Activated CD8-positive, alpha-beta T cell treated with anti-CD3 and anti-CD28 coated beads, Interleukin-2, amount 10 ng/mL, durations not matched to agents 7 days and 5 days (primary cell): ENCODE data around the gene AKR1B1. TPM values are rescaled to one million over a fixed set of nuclear protein-coding genes. Genes with fewer than 3 reads are reported as not detected.
A peak's percentile ranks its signal among the peaks of the same experiment; 100 is the strongest.

Experiments used
- ATAC-seq: fragments of 150-1000 bp; cut with Tn5 transposase; one replicate; pipeline ENCODE4 v1.10.0; 2021; ENCODE audit warnings: moderate library complexity
- CTCF ChIA-PET: fragments of 350-600 bp; sonication (Branson Sonifier 250); formaldehyde crosslinking; loops from one replicate; lab custom pipeline; 2021; ENCODE audit warnings: antibody characterized with exemption; lab: Charles Lee
- POLR2A ChIA-PET: fragments of 350-600 bp; sonication (Branson Sonifier 250); formaldehyde crosslinking; loops from one replicate; lab custom pipeline; 2021; ENCODE audit warnings: antibody characterized with exemption; lab: Charles Lee
- DNase-seq: peaks from one replicate; pipeline ENCODE4 v3.0.0-alpha.2; 2020
- H3K27ac Mint-ChIP-seq: one replicate; pipeline ENCODE4 v1.8.0; 2021; ENCODE audit warnings: mild to moderate bottlenecking, mixed read lengths
- H3K27me3 Mint-ChIP-seq: one replicate; pipeline ENCODE4 v1.8.0; 2021; ENCODE audit warnings: low read depth, mixed read lengths
- H3K36me3 Mint-ChIP-seq: one replicate; pipeline ENCODE4 v1.8.0; 2021; ENCODE audit warnings: low read depth, mixed read lengths
- H3K4me1 Mint-ChIP-seq: one replicate; pipeline ENCODE4 v1.8.0; 2021; ENCODE audit warnings: low read depth, mixed read lengths
- H3K4me3 Mint-ChIP-seq: one replicate; pipeline ENCODE4 v1.8.0; 2021; ENCODE audit warnings: mild to moderate bottlenecking, mixed read lengths
- H3K9me3 Mint-ChIP-seq: one replicate; pipeline ENCODE4 v1.8.0; 2022; ENCODE audit warnings: mixed read lengths; ENCODE audit not compliant: insufficient read depth
- total RNA-seq, 2 experiments: library from RNA; stranded (reverse); gene quantifications; one replicate each; pipeline ENCODE4 v1.2.3, GENCODE V29; 2021

The AKR1B1 gene
- total RNA-seq, 2 experiments from 2014 or later = 99.8 to 101 TPM

DNA sequence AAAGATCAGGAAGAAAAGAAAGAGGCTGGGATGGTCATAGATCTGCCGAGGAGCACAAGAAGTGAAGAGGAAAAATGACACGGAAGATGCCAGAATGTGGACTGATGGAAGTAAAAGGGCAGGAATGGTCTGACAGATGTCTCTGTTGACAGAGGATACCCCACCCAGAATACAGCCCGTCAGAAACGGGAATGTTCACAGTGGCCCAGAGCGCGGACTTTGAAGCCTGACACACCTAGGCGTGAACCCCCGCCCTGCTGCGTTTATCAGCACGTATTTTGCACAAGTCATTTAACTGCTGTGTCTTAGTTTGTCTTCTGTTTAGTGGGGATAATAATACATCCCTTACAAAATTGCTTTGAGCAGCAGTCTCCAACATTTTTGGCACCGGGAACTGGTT lies 27.1 kb downstream of the AKR1B1 start:
- peaks cover 3% of the 10 kb centered on the region for H3K27me3 Mint-ChIP-seq
- peaks cover 18% of the 10 kb centered on the region for H3K4me1 Mint-ChIP-seq
- H3K36me3 Mint-ChIP-seq = no peaks in the 10 kb centered on the region
- no peaks in the 10 kb centered on the region for H3K9me3 Mint-ChIP-seq
- peak overlapping the region; percentile 73 for H3K4me3 Mint-ChIP-seq
- no peak for DNase-seq
- ATAC-seq = no peak
- no peak overlapping the region for H3K27ac Mint-ChIP-seq
- CTCF ChIA-PET = interaction anchor here (0.7 to 6.0 kb wide), 37 partner anchors 9 to 554 kb away, joined by 3 to 99 read pairs (median 6); partner anchors contain the start of genes AGBL3, AKR1B1 and AKR1B15
- POLR2A ChIA-PET = no interaction called here

DNA sequence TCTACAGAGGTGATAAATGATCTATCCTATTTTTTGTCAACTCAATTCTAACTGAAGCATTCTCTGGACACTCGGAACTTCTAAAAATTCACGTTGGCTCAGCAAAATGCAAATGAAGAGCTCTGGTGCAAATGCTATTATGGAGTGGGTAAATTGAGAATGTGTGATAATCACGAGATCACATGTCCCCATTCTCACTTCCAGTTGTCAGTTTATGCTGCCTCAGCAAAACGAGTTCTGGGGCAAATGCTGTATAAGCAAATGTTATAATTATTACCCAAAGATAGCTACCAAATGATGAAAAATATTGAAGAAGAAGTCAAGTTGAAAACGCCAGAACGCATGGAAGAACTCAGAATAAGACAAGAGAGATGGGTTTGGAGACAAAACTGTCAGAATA lies 29.4 kb downstream of the AKR1B1 start:
- DNase-seq = no peak
- Mint-ChIP-seq H3K4me3 (no peak overlapping the region), H3K27me3 (no peaks in the 10 kb centered on the region), H3K9me3 (no peaks in the 10 kb centered on the region), H3K27ac (no peak overlapping the region), H3K36me3 (no peaks in the 10 kb centered on the region), H3K4me1 (peaks cover 18% of the 10 kb centered on the region)
- ATAC-seq = no peak
- CTCF ChIA-PET = interaction anchor here (1.0 to 6.0 kb wide), 3 partner anchors 29 to 118 kb away, joined by 3 to 99 read pairs (median 8); partner anchors contain the start of gene AKR1B1
- POLR2A ChIA-PET = interaction anchor here (0.7 kb wide), 1 partner anchor 18 kb away, joined by 3 read pairs; no protein-coding TSS in a partner anchor

DNA sequence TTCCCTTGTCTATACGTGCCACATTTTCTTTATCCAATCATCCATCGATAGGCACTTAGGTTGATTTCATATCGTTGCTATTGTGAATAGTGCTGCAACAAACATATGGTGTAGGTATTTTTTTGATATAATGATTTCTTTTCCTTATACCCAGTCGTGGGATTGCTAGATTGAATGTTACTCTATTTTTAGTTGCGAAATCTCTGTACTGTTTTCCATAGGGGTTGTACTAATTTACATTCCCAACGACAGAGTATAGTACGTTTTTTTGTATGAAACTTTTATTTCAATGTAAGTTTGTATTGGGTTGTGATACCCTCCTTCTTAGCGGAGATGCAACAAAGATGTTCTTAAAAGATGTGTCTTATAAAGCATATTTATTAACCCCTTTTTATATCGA lies 30.0 kb downstream of the AKR1B1 start:
- ChIA-PET CTCF (interaction anchor here (1.9 to 6.0 kb wide), 2 partner anchors 83 to 119 kb away, joined by 8 to 99 read pairs; no protein-coding TSS in a partner anchor), POLR2A (no interaction called here)
- ATAC-seq (no peak), DNase-seq (no peak)
- Mint-ChIP-seq H3K36me3 (no peaks in the 10 kb centered on the region), H3K27ac (no peak overlapping the region), H3K4me1 (peaks cover 18% of the 10 kb centered on the region), H3K9me3 (no peaks in the 10 kb centered on the region), H3K27me3 (no peaks in the 10 kb centered on the region), H3K4me3 (no peak overlapping the region)

DNA sequence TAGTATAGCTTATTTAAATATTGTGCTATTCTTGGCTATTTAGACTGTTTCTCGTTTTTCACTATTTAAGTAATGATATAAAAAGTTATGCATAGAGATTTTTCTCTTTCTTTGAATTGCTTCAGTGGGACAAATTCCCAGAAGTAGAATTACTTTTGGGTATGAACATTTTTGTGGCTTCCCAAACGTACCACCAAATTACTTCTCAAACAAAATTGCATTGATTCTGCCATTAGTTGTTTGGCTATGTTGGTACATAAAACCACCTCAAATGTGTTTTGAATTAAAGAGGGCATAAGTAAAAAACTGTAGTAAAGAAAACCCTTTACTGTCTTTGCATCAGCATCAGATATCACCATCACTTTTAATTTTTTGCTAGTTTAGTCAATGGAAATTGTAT lies 31.0 kb downstream of the AKR1B1 start:
- Mint-ChIP-seq H3K27ac (no peak overlapping the region), H3K27me3 (no peaks in the 10 kb centered on the region), H3K4me1 (peaks cover 13% of the 10 kb centered on the region), H3K4me3 (no peak overlapping the region), H3K9me3 (no peaks in the 10 kb centered on the region), H3K36me3 (no peaks in the 10 kb centered on the region)
- DNase-seq (no peak), ATAC-seq (no peak)
- ChIA-PET CTCF (no interaction called here), POLR2A (no interaction called here)

DNA sequence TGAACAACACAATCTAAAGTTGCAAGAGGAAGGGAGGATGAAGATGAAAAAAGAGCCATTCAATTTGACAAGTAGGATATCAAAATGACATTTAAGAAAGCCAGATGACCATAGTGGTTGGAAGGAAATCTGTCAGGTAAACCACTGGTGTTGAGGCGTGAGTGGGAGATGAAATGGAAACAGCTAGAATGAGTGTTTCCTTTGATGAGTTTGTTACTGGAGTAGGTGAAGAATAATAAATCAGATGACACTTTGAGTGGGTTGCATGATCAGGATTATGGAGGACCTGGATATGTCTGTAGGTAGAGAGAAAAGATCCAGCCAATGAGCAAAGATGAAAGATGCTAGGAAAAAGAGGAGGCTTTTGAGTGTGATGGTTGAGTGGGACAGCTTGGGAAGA lies 33.1 kb downstream of the AKR1B1 start:
- ChIA-PET POLR2A (no interaction called here), CTCF (no interaction called here)
- H3K36me3 Mint-ChIP-seq = no peaks in the 10 kb centered on the region
- no peak for DNase-seq
- H3K27me3 Mint-ChIP-seq = no peaks in the 10 kb centered on the region
- H3K4me3 Mint-ChIP-seq = no peak overlapping the region
- ATAC-seq = no peak
- H3K4me1 Mint-ChIP-seq = no peaks in the 10 kb centered on the region
- no peaks in the 10 kb centered on the region for H3K9me3 Mint-ChIP-seq
- H3K27ac Mint-ChIP-seq = no peak overlapping the region

DNA sequence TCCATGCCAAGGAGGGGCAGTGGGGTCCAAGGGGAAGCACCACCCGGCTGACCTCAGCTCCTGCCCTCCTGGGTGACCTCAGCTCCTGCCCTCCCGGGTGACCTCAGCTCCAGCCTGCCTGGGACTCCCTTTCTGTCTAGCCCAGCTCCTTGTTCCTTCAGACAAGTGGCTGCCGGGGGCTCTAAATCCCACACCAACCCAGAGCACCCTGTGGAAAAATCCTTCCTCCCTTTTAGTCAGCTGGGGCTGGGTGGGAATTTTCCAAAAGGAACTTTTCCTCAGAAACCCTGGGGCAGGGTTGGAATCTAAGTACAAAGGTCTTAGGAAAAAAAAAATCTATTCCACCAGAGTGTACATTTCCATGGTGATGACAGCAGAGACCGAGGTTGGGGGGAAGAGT lies 36.3 kb downstream of the AKR1B1 start:
- ChIA-PET POLR2A (no interaction called here), CTCF (interaction anchor here (1.9 kb wide), 1 partner anchor 10 kb away, joined by 8 read pairs; no protein-coding TSS in a partner anchor)
- H3K27ac Mint-ChIP-seq = no peak overlapping the region
- H3K27me3 Mint-ChIP-seq = no peaks in the 10 kb centered on the region
- ATAC-seq (no peak), DNase-seq (no peak)
- no peak overlapping the region for H3K4me3 Mint-ChIP-seq
- no peaks in the 10 kb centered on the region for H3K4me1 Mint-ChIP-seq
- no peaks in the 10 kb centered on the region for H3K9me3 Mint-ChIP-seq
- H3K36me3 Mint-ChIP-seq = no peaks in the 10 kb centered on the region

DNA sequence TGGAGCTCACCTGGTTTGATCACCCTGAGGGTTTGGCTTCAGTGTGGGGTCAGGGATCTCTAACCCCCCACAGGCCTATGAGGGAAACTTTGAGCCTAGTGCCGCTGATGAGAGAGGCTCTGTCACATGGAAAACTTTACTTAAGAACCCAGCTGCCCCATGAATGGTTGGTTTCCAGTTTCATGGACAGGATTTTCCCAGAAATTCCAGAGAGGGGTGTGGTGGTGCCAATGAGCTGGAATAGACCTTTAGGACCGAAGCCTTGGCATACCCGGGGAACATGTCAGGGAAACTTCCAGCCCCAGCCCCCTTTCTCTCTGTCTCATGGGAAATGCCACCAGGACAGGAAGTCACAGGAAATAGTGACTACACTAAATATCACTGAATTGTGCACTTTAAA lies 36.9 kb downstream of the AKR1B1 start:
- ATAC-seq (no peak), DNase-seq (no peak)
- Mint-ChIP-seq H3K27me3 (no peaks in the 10 kb centered on the region), H3K4me1 (no peaks in the 10 kb centered on the region), H3K36me3 (no peaks in the 10 kb centered on the region), H3K27ac (no peak overlapping the region), H3K9me3 (no peaks in the 10 kb centered on the region), H3K4me3 (no peak overlapping the region)
- POLR2A ChIA-PET = no interaction called here
- CTCF ChIA-PET = interaction anchor here (1.9 kb wide), 1 partner anchor 11 kb away, joined by 8 read pairs; no protein-coding TSS in a partner anchor

DNA sequence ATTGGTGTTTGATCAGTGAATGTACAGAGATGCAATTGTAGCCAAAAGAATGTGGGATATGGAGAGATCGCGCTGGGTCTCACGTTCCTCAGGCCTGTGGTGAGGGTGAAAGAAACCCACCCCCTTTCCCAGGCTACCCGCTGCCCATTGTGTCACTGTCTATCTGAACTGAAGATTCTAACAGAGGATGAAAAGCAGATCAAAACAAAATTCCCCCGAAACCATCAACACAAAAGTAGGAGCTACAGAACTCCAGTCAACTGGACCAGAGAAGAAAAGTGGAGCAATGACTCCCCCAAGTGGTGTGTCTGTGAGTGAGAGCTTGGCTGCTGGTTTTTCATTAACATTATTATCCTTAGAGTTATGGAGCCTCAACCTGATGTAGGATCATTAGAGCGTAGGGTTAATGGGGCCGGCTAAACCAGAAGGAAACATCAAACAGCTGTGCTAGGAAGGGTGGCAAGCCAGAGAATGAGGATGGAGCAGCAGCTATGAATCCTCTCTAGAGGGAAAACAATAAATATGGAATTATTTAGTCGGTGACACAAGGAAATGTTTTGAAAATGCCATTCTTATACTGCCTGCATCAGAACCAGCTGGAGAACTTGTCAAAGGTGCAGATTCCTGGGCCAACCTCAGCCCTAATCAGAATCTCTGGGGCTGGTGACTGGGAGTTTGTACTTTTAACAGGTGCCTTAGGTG lies 38.3 kb downstream of the AKR1B1 start:
- CTCF ChIA-PET = interaction anchor here (1.7 kb wide), 1 partner anchor 12 kb away, joined by 6 read pairs; no protein-coding TSS in a partner anchor
- no peak for ATAC-seq
- Mint-ChIP-seq H3K27me3 (no peaks in the 10 kb centered on the region), H3K4me1 (no peaks in the 10 kb centered on the region), H3K4me3 (no peak overlapping the region), H3K9me3 (no peaks in the 10 kb centered on the region), H3K36me3 (no peaks in the 10 kb centered on the region), H3K27ac (no peak overlapping the region)
- DNase-seq = no peak
- POLR2A ChIA-PET = no interaction called here

DNA sequence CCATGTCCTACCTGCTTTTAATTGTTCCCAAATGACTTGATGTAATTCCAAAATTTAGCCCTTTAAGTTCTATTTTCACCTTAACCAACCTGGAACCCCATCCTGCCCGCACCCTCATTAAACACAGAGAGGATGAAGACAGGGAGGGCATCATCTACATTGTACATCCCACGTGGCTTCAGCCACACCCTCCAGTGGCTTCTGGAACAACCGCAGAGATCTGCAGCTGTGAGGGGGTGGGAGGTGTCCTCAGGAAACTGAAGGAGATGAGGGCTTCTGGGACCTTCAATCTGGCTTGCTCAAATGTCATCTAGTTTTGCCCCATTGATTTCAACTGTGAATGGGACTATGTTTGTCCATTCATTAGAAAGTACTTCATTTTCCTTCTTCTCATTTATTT lies 39.0 kb downstream of the AKR1B1 start:
- ATAC-seq (no peak), DNase-seq (no peak)
- H3K27ac Mint-ChIP-seq = no peak overlapping the region
- ChIA-PET CTCF (interaction anchor here (1.7 kb wide), 1 partner anchor 13 kb away, joined by 6 read pairs; no protein-coding TSS in a partner anchor), POLR2A (no interaction called here)
- no peaks in the 10 kb centered on the region for H3K36me3 Mint-ChIP-seq
- H3K4me3 Mint-ChIP-seq = no peak overlapping the region
- no peaks in the 10 kb centered on the region for H3K27me3 Mint-ChIP-seq
- no peaks in the 10 kb centered on the region for H3K9me3 Mint-ChIP-seq
- no peaks in the 10 kb centered on the region for H3K4me1 Mint-ChIP-seq

DNA sequence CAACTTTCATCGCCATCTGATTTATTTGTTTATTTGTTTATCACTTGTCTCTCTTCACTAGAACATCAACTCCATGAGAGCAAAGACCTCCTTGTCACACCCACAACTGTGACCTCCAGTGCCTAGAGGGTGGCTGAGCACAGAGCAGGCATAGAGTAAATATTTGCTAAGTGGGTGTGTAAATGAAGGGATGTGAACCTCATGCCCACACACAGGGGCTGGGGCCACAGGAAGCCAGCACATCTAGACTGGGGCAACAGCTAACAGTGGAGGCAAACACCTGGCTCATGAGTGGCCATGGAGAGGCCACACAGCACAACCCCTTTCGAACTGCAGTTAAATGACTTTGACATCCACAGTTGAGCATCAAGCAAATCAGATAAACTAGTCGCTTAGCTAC lies 39.8 kb downstream of the AKR1B1 start:
- H3K27me3 Mint-ChIP-seq = no peaks in the 10 kb centered on the region
- no peak for DNase-seq

DNA sequence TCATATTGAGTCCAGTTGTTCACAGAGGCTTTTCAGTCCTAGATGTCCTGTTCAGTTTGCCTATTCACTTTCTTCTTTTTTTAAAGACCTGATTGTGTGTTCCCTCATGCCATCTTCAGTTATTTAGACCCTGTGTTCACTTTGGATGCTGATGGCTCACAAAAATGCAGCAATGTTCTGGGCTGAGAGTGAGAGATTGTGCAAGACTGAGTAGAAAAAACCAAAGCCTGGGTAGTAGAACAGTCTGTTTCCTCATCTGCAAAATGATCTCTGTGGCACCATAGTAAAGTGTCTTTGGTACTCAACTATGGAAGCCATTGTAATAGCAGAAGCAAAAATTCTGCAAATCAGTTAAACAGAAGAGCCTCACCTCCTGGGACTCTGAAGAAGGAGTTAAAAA lies 43.2 kb downstream of the AKR1B1 start:
- DNase-seq (no peak), ATAC-seq (no peak)
- H3K9me3 Mint-ChIP-seq = no peaks in the 10 kb centered on the region
- no peaks in the 10 kb centered on the region for H3K27me3 Mint-ChIP-seq
- ChIA-PET CTCF (no interaction called here), POLR2A (no interaction called here)
- H3K27ac Mint-ChIP-seq = no peak overlapping the region
- no peaks in the 10 kb centered on the region for H3K4me1 Mint-ChIP-seq
- no peak overlapping the region for H3K4me3 Mint-ChIP-seq
- no peaks in the 10 kb centered on the region for H3K36me3 Mint-ChIP-seq

More for the DNA sequence above, 39.8 kb downstream of the AKR1B1 start:
- H3K4me1 Mint-ChIP-seq = no peaks in the 10 kb centered on the region
- H3K36me3 Mint-ChIP-seq = no peaks in the 10 kb centered on the region
- no peak overlapping the region for H3K27ac Mint-ChIP-seq
- H3K9me3 Mint-ChIP-seq = no peaks in the 10 kb centered on the region
- no peak for ATAC-seq
- H3K4me3 Mint-ChIP-seq = no peak overlapping the region
- CTCF ChIA-PET = no interaction called here
- POLR2A ChIA-PET = no interaction called here

DNA sequence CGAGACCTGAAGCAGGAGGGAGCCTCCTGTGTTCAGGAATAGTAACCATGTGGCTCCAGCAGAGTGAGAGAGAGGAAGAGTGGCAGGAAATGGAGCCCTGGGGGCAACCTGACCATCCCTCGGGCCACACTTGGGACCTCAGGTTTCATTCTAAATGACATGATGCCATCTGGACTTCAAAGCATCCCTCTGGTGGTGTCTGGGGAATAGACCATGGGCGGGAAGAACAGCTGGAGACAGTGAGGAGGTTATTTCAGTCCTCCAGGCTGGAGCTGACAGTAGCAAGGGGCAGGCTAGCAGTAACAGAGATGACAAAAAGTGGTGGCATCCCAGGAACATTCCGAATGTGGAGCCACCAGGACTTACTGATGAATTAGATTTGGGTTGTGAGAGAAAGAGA lies 44.8 kb downstream of the AKR1B1 start:
- ChIA-PET POLR2A (no interaction called here), CTCF (no interaction called here)
- Mint-ChIP-seq H3K4me1 (no peaks in the 10 kb centered on the region), H3K27me3 (no peaks in the 10 kb centered on the region), H3K4me3 (no peak overlapping the region), H3K27ac (no peak overlapping the region), H3K9me3 (no peaks in the 10 kb centered on the region), H3K36me3 (no peaks in the 10 kb centered on the region)
- DNase-seq = no peak
- ATAC-seq = no peak
